HG03354 (cell line): ENCODE measurements around the gene PGBD5.
"Not testable (repeated sequence)": the region's sequence is repeated elsewhere in the genome, so short reads cannot be mapped to it uniquely, and the experiment has no call there.

Experiments used
- ATAC-seq: cut with Tn5 transposase; IDR thresholded peaks from one replicate; pipeline ENCODE4 v1.9.1; 2021; ENCODE audit warnings: mild to moderate bottlenecking; ENCODE audit not compliant: unreplicated experiment, poor library complexity, severe bottlenecking

The PGBD5 gene

GRCh38 chr1:230427094-230427876 is 1.2 kb upstream of the PGBD5 start:
- no peak for ATAC-seq

GRCh38 chr1:230425252-230426091 is 660 bp downstream of the PGBD5 start:
- ATAC-seq: peak; percentile 13

GRCh38 chr1:230424391-230425251 is 1.5 kb downstream of the PGBD5 start:
- no peak for ATAC-seq

DNA sequence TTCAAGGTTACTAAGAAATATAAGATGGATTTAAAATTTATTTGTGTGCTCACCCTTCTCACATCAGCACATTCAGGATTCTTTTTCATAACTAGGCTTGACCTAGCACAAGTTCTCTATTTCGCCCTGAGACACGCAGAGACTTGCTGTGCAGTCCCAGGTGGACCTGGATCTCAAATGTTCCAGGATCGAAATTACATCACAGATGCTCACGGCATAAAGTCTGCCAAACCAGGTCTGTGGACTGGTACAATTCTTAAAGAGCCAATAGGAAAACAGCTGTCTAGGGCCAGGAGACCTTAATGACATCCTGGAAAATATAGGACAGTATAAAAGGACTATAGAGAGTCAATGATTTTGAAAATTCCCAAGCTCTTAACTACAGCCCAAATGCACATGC is 2.2 kb downstream of the PGBD5 start:
- ATAC-seq: no peak

DNA sequence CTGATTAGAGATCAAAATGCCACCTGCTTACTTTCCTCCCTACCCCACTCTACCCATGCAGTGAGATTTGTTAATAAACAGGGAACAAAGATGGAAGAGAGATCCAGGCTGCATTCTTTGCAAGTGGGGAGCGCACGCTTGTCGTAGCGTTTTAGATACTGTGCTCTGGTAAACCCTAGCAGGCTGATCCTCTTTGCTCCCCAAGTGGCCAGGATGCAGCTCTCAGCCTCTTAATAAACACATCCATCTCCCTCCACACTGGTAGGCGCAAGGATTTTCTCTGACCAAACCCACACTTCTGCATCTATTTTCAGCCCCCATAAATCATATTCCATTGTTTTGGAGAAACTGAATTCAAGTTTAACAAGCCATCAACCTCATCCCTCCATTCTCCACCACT is 2.9 kb downstream of the PGBD5 start:
- no peak for ATAC-seq

GRCh38 chr1:230422221-230422981 is 3.7 kb downstream of the PGBD5 start:
- no peak for ATAC-seq

DNA sequence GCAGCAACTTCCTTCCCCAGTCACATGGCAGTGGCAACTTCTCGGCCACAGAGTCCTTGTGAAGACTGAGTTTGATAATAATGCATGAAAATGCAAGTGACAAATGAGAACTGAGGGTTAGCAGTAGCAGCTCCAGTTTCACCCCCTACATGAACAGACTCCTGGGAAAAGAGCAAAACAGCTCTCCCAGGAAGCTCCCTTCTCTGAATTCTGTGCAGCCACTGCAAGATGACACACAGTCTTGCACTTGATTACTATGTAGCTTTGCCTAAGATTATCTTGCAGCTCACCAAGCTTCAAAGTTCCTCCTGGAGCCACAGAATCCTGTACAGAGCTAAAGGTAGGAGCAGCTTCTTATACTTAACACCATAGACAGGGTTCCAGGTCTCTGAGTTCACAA is 4.7 kb downstream of the PGBD5 start:
- no peak for ATAC-seq

- not testable (repeated sequence) for ATAC-seq
Measured at GRCh38 chr1:230420372-230420771, 5.8 kb downstream of the PGBD5 start.

DNA sequence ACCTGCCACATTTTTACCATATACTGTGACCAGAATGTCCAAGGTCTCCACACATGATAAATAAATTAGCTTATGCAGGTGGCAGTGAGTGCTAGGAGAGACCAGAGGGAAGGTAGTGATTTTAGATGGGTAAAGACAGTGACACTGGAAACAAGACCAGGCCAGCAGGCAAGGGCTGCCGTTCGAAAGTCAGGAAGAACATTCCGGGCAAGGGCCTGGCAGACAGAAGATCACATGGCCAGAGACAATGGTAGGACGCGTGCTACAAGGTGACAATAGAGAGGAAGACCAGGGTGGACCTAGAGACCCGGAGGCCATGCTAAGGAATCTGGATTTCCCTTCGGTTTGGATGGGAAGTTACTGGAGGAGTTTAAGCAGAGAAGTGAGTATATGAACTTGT is 9.7 kb downstream of the PGBD5 start:
- ATAC-seq: no peak

DNA sequence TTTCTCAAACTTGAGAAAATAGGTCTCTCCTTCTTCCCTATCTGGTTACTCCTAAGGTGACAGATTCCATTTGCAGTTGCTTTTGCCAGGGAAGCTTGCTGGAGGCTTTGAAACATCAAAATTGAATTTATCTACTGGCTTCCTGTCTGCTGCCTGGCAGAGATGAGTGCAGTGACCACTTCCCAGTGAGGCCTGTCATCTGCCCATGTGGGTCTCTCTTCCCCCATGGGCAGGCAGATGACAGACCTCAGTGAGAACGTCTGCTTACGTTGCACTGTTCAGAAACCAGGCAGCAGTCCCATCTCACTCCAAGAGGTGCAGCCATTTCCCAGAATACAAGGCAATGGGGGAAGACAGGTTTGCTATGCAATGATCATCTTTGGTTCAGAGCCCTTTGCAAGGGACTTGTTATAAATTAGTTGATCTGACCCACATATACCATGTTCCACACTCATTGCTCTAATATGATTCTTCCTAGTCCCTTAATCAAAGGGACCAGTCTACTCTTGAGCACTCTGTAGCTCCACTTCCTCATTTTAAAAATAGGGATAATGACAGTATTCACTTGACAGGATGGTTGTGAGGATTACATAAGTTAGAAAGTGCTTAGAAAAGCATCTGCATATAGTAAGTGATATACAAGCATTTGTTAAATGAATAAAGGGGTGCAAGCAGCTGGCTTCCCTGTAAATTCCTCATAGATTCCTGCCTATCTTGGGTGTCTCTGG is 10.6 kb downstream of the PGBD5 start:
- no peak for ATAC-seq

DNA sequence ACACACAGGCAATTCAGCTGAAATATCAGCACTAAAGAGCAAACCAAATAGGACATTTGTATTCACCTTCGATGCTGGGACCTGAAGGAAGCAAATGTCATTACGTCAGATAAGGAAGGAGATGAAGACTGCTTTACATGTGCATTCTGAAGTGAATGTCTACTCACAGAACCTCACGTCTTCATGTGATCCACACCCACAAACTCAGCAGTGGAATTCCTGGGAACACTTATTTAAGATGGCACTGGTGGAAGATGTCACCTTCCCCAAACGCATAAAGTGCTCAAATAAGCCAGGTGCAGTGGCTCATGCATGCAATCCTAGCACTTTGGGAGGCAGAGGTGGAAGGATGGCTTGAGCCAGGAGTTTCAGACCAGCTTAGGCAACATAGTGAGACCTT is 11.4 kb downstream of the PGBD5 start:
- no peak for ATAC-seq

DNA sequence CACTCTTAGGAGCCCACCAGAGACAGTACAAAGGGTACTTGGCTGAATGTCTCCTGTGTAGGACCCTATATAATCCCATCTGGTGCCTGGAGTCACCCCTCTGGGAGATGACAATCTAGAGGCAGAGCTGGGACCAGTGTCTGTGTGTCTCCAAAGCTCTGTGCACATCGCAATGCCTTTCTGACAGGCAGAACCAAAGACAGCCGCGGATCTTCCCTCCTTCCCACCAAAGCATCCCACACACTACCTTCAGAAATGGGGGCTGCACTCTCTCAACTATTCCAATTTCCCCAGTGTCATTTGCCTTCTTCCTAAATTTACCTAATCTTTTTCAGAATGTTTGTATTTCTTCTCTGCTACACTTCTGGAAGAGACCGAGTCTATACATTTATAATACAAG is 12.0 kb downstream of the PGBD5 start:
- no peak for ATAC-seq

DNA sequence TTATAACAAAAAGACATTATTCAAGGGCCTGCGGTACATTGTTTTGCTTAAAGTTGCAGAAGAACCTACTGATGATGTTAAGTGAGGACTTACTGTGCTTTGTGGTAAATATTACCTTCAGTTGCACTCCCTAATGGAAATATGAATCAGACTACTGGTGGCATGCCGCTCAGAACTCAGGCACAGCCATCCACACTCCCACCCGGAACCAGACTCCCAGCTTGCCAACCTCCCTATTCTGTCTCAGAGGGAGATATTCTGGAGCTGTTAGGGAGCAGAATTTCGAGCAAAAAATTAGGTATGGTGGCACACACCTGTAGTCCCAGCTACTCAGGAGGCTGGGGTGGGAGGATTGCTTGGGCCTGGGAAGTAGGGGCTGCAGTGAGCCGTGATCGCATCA is 13.1 kb downstream of the PGBD5 start:
- ATAC-seq: no peak

DNA sequence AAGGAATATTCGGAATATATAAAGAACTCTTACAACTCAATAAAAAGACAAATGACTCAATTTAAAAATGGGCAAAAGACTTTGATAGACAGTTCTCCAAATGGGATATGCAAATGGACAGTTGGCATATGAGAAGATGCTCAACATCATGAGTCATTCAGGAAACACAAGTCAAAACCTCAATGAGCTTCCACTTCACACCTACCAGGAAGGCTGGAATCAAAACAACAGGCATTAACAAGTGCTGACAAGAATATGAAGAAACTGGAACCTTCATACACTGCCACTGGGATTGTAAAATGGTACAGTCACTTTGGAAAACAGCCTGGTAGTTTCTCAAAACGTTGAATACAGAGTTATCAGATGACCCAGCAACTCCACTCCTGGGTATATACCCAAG is 17.2 kb downstream of the PGBD5 start:
- no peak for ATAC-seq

DNA sequence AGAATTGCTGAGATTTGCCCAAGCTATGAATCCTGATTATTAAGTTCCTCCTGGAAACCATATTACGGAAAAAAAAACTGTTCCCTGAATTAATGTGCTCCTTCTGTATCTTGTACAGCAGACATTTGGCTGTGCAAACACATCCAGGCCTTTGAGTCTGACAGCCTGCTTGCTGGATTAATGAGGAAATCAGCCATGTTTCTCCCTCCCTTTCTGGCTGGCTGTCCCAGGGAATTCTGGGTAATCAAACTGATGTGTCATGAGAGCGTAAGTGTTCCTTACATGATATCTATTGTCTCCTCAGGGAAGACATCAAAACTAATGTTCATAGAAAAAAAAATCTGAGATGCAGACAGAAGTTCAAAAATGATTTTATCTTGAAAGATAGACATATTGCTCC is 18.8 kb downstream of the PGBD5 start:
- no peak for ATAC-seq

DNA sequence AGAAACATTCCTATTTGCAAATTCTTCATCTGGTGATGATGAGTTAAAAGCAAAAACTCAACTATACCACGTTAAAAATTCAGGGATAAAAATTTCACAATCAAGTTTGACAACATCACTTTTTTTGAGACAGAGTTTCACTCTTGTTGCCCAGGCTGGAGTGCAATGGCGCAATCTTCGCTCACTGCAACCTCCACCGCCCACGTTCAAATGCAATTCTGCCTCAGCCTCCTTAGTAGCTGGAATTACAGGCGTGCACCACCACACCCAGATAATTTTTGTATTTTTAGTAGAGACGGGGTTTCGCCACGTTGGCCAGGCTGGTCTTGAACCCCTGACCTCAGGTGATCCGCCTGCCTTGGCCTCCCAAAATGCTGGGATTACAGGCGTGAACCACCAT is 19.4 kb downstream of the PGBD5 start:
- ATAC-seq: not testable (repeated sequence)

DNA sequence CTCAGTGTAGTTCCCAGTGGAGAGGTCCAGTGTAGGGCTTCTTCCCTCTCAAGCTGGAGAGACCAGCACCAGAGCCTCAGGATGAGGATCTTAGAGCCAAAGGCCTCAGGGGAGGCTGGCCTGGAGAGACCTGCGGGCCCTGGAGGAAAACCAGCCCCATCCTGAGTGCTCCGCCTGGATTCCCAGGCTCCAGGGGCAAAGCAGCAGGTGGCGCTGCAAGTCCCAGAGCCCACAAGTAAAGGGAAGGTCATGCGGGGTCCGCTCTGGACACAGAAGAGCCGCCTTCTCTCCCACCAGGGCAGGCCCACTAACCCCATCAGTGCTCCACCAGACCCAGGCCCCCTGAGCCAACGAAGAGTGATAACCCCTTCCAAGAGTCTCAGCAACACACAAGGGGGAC is 22.7 kb downstream of the PGBD5 start:
- no peak for ATAC-seq

DNA sequence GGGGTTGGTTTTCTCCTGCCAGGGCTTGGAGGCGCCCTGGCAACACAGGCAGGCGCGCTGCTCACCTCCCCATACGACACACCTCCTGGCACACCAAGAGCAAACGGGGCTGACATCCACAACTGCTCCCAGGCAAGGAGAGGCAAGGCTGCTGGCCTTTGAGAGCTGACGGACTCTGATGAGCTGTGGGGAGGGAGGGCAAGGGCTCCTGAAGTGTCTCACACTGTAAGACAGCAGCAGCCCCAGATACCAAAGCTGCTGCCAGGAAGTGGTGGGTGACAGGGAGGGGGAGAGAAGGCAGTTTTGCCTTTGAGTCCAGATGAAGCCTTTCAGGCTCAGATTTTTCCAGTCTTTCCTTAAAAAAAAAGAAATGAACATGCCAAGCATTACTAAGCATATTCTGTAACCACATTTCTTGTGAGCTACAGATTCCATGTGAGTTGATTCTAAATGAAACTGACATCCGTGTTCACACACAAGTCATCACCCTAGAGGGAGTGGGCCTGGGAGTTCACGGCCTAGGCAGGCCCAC is 24.3 kb downstream of the PGBD5 start:
- no peak for ATAC-seq

DNA sequence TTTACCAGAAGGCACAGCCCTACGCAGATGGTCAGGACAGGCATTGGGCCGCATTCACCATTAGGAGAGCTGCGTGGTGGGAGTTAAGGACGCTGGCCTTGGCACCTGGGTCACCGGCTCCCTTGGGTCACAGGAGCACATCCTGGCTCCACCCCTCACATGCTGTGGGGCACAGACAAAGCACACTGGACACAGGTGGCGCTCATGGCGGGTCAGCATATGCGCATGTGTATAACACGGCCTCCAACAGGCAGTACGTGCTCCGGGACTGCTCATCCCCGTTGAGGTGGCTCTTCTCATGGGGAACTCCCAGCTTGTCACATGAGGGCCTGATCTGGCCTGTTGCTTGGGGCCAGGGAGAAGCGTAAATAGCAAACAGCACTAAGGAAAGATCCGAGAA is 25.0 kb downstream of the PGBD5 start:
- no peak for ATAC-seq
